B cell (primary cell): Measurements from ENCODE around the gene ATP6V1C2. TPM values are rescaled to one million over a fixed set of nuclear protein-coding genes. Genes with fewer than 3 reads are reported as not detected.

Experiments
- ATAC-seq: fragments of 200-7000 bp; cut with Tn5 transposase; one replicate; pipeline ENCODE4 v1.10.0; 2021; ENCODE audit warnings: low read depth, mild to moderate bottlenecking, moderate number of reproducible peaks, moderate library complexity
- CTCF ChIA-PET: fragments of 350-600 bp; sonication (Branson Sonifier 250); formaldehyde crosslinking; loops from one replicate; lab custom pipeline; 2021; ENCODE audit warnings: antibody characterized with exemption, inconsistent platforms; lab: Charles Lee
- POLR2A ChIA-PET: fragments of 350-600 bp; sonication (Branson Sonifier 250); formaldehyde crosslinking; loops from one replicate; lab custom pipeline; 2021; ENCODE audit warnings: antibody characterized with exemption; lab: Charles Lee
- DNase-seq: peaks from one replicate; pipeline ENCODE4 v3.0.0; 2013
- H2AFZ ChIP-seq: 2 replicates; pipeline ENCODE4 v1.6.1; 2012; ENCODE audit warnings: mild to moderate bottlenecking, low read depth, low read length; ENCODE audit not compliant: insufficient read depth, poor library complexity, severe bottlenecking
- H3K27ac ChIP-seq, 2 donors: 1 replicate in 1 of 2; 2 replicates in 1 of 2; pipeline ENCODE4 v1.5.1; 2012 to 2013; ENCODE audit warnings: low read length in 2 of 2, mild to moderate bottlenecking in 2 of 2, moderate library complexity in 1 of 2
- H3K27me3 ChIP-seq, 4 experiments: fragments of 200-600 bp in 1 of 4; sonication (generic) in 1 of 4; replicated peaks in 1 of 4; 1 replicate in 2 of 4; 2 replicates in 2 of 4; pipeline versions ENCODE4 v1.6.1 to v1.7.0; 2013 to 2016; ENCODE audit warnings: low read length in 3 of 4, mild to moderate bottlenecking in 2 of 4, mixed read lengths in 1 of 4, moderate library complexity in 1 of 4; ENCODE audit not compliant: insufficient read depth in 4 of 4, control insufficient read depth in 3 of 4; ENCODE audit errors: control extremely low read depth in 1 of 4
- H3K36me3 ChIP-seq, 2 experiments: replicated peaks in 1 of 2; 1 replicate in 1 of 2; 2 replicates in 1 of 2; pipeline versions ENCODE4 v1.6.1 to v1.7.1; 2013; ENCODE audit warnings: low read length in 1 of 2; ENCODE audit not compliant: insufficient read depth in 2 of 2, control insufficient read depth in 1 of 2; ENCODE audit errors: control extremely low read depth in 1 of 2, extremely low read depth in 1 of 2
- H3K4me1 ChIP-seq, 2 donors: fragments of 200-600 bp in 1 of 2; sonication (generic) in 1 of 2; 1 replicate in 1 of 2; 2 replicates in 1 of 2; pipeline versions ENCODE4 v1.5.1 to v1.6.1; 2013 to 2017; ENCODE audit warnings: low read length in 2 of 2; ENCODE audit not compliant: control insufficient read depth in 2 of 2, insufficient read depth in 2 of 2
- H3K4me2 ChIP-seq: replicated peaks from 2 replicates; pipeline ENCODE3; 2012; ENCODE audit warnings: mild to moderate bottlenecking, low read depth, low read length; ENCODE audit not compliant: poor library complexity, severe bottlenecking
- H3K4me3 ChIP-seq, 5 experiments: fragments of 200-600 bp in 1 of 5; sonication (generic) in 1 of 5; 1 replicate in 3 of 5; 2 replicates in 2 of 5; pipeline versions ENCODE4 v1.5.1 to v1.7.0; 2011 to 2016; ENCODE audit warnings: low read length in 4 of 5, mild to moderate bottlenecking in 4 of 5, low read depth in 2 of 5, control low read depth in 1 of 5, moderate library complexity in 1 of 5; ENCODE audit not compliant: insufficient read depth in 1 of 5; ENCODE audit errors: control extremely low read depth in 1 of 5, extremely low read depth in 1 of 5
- H3K79me2 ChIP-seq: fragments of 200-600 bp; sonication (generic); one replicate; pipeline ENCODE4 v1.6.0; 2016; ENCODE audit warnings: low read length; ENCODE audit not compliant: control insufficient read depth, insufficient read depth
- H3K9ac ChIP-seq: fragments of 200-600 bp; sonication (generic); 2 replicates; pipeline ENCODE4 v1.6.1; 2017; ENCODE audit warnings: mild to moderate bottlenecking, low read length, moderate library complexity
- H3K9me3 ChIP-seq, 3 donors: one replicate each; pipeline versions ENCODE4 v1.6.1 to v1.7.1; 2013; ENCODE audit warnings: low read length in 2 of 3; ENCODE audit not compliant: control insufficient read depth in 2 of 3, insufficient read depth in 1 of 3; ENCODE audit errors: control extremely low read depth in 1 of 3
- H4K20me1 ChIP-seq: 2 replicates; pipeline ENCODE4 v1.6.0; 2012; ENCODE audit warnings: mild to moderate bottlenecking, low read length; ENCODE audit not compliant: insufficient read depth, control insufficient read depth, poor library complexity, severe bottlenecking
- H3K27ac Mint-ChIP-seq: one replicate; pipeline ENCODE4 v1.8.0; 2021; ENCODE audit warnings: mixed read lengths
- H3K27me3 Mint-ChIP-seq: one replicate; pipeline ENCODE4 v1.8.0; 2021; ENCODE audit warnings: mixed read lengths
- H3K4me1 Mint-ChIP-seq: one replicate; pipeline ENCODE4 v1.8.0; 2021; ENCODE audit warnings: mixed read lengths
- H3K4me3 Mint-ChIP-seq: one replicate; pipeline ENCODE4 v1.8.0; 2021; ENCODE audit warnings: mixed read lengths
- H3K9me3 Mint-ChIP-seq: one replicate; pipeline ENCODE4 v1.8.0; 2022; ENCODE audit warnings: mixed read lengths; ENCODE audit not compliant: insufficient read depth
- EZH2 ChIP-seq: IDR thresholded peaks from 2 replicates; pipeline ENCODE4 v1.6.1; 2012; ENCODE audit warnings: borderline replicate concordance, low read depth, mild to moderate bottlenecking, moderate library complexity, low read length; ENCODE audit not compliant: insufficient read depth, poor library complexity, severe bottlenecking
- WGBS: methylation state at CpG from one replicate; pipeline ENCODE4 v1.1.5; 2013; ENCODE audit warnings: missing lambda C conversion rate; ENCODE audit not compliant: insufficient coverage; 5-methylcytosine and 5-hydroxymethylcytosine counted together
- intact Hi-C: fragments of 100-400 bp; cut with micrococcal nuclease; formaldehyde crosslinking; loops from one replicate; pipeline ENCODE4 v1.10.0; 2022
- polyA plus RNA-seq: library from polyadenylated mRNA; depleted of rRNA; stranded (reverse); fragments of >200 nt; gene quantifications from 2 replicates; pipeline ENCODE4 v1.2.3, GENCODE V29; 2012
- total RNA-seq, 2 donors: library from RNA; stranded (reverse); fragments of 120-200 nt in 1 of 2; gene quantifications; 1 replicate in 1 of 2; 2 replicates in 1 of 2; pipeline versions ENCODE4 v1.2.3 to v1.2.4, GENCODE V29; 2013 to 2022
- TF ChIP-seq, protein P1 (sequence below): fragments of 200-600 bp; IDR thresholded peaks from one replicate; pipeline ENCODE4 v1.8.0; 2022; ENCODE audit warnings: antibody characterized with exemption, mild to moderate bottlenecking

The ATP6V1C2 gene
- total and polyA plus RNA-seq, 2 donors (not counting 1 experiment from before 2014, with no cell fraction given) = 0.54 to 4.4 TPM

DNA sequence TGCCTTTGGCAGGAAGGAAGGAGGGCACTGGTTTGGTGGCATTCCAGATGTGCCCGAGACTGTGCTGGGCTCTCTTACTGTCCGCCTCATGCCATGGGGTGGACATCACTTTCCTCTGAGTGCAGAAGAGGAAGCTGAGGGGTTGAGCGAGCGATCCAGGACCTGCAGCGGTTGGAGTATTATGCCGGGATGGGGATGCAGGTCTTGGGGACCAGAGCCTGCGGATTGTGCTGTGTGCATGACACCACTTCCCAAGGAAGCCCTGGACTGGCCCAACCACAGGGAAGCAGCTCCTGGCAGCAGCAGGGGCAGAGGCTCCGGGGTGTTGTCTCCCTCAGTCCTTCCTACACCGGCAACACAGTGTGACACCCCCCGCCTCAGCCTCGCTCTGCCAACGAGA, 44.5 kb downstream of the ATP6V1C2 start:
- Histone ChIP-seq H3K27ac (no peak overlapping the region), H3K4me1 (peaks cover 8 to 9% of the 10 kb centered on the region in 2 donors), H3K79me2 (no peaks in the 10 kb centered on the region), H3K27me3 (peaks cover 0 to 2% (median 0%) of the 10 kb centered on the region in 4 experiments), H4K20me1 (no peaks in the 10 kb centered on the region), H3K9ac (no peak overlapping the region), H3K36me3 (no peaks in the 10 kb centered on the region), H3K9me3 (peaks cover 0 to 3% (median 0%) of the 10 kb centered on the region in 3 donors), H3K4me2 (no peak overlapping the region), H3K4me3 (no peak overlapping the region), H2AFZ (no peak overlapping the region)
- H3K27me3 Mint-ChIP-seq = no peaks in the 10 kb centered on the region
- ATAC-seq (no peak), DNase-seq (no peak)
- WGBS = 95% methylated on average over 11 of the region's 12 CpGs
- H3K27ac Mint-ChIP-seq = no peak overlapping the region
- ChIA-PET POLR2A (no interaction called here), CTCF (no interaction called here)
- no peaks in the 10 kb centered on the region for H3K9me3 Mint-ChIP-seq
- TF ChIP-seq EZH2 = no peak
- TF ChIP-seq, protein P1, sequence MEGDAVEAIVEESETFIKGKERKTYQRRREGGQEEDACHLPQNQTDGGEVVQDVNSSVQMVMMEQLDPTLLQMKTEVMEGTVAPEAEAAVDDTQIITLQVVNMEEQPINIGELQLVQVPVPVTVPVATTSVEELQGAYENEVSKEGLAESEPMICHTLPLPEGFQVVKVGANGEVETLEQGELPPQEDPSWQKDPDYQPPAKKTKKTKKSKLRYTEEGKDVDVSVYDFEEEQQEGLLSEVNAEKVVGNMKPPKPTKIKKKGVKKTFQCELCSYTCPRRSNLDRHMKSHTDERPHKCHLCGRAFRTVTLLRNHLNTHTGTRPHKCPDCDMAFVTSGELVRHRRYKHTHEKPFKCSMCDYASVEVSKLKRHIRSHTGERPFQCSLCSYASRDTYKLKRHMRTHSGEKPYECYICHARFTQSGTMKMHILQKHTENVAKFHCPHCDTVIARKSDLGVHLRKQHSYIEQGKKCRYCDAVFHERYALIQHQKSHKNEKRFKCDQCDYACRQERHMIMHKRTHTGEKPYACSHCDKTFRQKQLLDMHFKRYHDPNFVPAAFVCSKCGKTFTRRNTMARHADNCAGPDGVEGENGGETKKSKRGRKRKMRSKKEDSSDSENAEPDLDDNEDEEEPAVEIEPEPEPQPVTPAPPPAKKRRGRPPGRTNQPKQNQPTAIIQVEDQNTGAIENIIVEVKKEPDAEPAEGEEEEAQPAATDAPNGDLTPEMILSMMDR = no peak
- peaks cover 11% of the 10 kb centered on the region for H3K4me1 Mint-ChIP-seq
- H3K4me3 Mint-ChIP-seq = no peak overlapping the region
- intact Hi-C loops = no loop called here

DNA sequence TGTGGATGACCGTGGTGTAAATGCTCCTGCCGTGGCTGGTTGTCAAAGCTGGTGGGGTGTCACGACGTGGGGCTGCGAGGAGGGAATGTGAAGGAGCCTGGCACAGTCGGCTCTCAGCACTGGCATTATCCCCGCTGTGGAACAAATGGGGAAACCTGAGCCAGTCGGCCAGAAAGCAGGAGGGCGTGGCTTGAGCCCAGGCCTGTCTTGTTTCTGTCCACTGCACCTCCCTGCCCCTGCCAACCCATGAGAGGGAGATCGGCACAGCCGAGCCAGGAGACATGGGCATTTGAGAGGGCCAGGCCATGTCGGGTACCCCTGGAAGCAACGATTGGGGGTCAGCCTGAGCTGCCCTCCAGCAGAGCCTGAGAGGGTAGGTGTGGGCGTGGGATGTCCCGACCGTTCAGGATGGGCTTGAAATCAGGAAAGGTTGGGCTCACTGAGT, 46.7 kb downstream of the ATP6V1C2 start:
- Histone ChIP-seq H3K36me3 (no peaks in the 10 kb centered on the region), H3K4me2 (no peak overlapping the region), H3K9ac (no peak overlapping the region), H3K79me2 (no peaks in the 10 kb centered on the region), H3K27me3 (peaks cover 0 to 2% (median 0%) of the 10 kb centered on the region in 4 experiments), H3K9me3 (no peaks in the 10 kb centered on the region), H4K20me1 (no peaks in the 10 kb centered on the region), H2AFZ (no peak overlapping the region), H3K4me1 (peaks cover 8 to 9% of the 10 kb centered on the region in 2 donors), H3K4me3 (no peak overlapping the region), H3K27ac (no peak overlapping the region)
- peaks cover 11% of the 10 kb centered on the region for H3K4me1 Mint-ChIP-seq
- no peaks in the 10 kb centered on the region for H3K9me3 Mint-ChIP-seq
- ATAC-seq (no peak), DNase-seq (no peak)
- CTCF ChIA-PET = interaction anchor here (1.2 kb wide), 1 partner anchor 9 kb away, joined by 3 read pairs; no protein-coding TSS in a partner anchor
- 80% methylated on average over 16 of the region's 16 CpGs for WGBS
- H3K27me3 Mint-ChIP-seq = no peaks in the 10 kb centered on the region
- POLR2A ChIA-PET = no interaction called here
- no peak overlapping the region for H3K4me3 Mint-ChIP-seq
- no peak overlapping the region for H3K27ac Mint-ChIP-seq
- TF ChIP-seq, protein P1 = no peak
- no peak for TF ChIP-seq EZH2
- intact Hi-C loops = no loop called here
